Liver (tissue), 9 donors: ENCODE measurements around the gene LDLRAD4. TPM values are rescaled to one million over a fixed set of nuclear protein-coding genes. Genes with fewer than 3 reads are reported as not detected.

Experiments used
- DNase-seq: peaks from one replicate; pipeline ENCODE4 v3.0.0-alpha.2; 2017; ENCODE audit warnings: low spot score
- H3K27ac ChIP-seq, 2 donors: one replicate each; pipeline ENCODE4 v1.7.0; 2013; ENCODE audit warnings: inconsistent platforms in 2 of 2, low read length in 2 of 2, control low read depth in 1 of 2, low read depth in 1 of 2, mild to moderate bottlenecking in 1 of 2
- H3K27me3 ChIP-seq, 4 donors: one replicate each; pipeline versions ENCODE4 v1.6.1 to v1.7.0; 2013; ENCODE audit warnings: low read length in 3 of 4, inconsistent platforms in 1 of 4, mild to moderate bottlenecking in 1 of 4, moderate library complexity in 1 of 4; ENCODE audit not compliant: control insufficient read depth in 4 of 4, insufficient read depth in 4 of 4
- H3K36me3 ChIP-seq, 4 donors: one replicate each; pipeline versions ENCODE4 v1.6.1 to v1.7.0; 2013; ENCODE audit warnings: low read length in 3 of 4, mild to moderate bottlenecking in 3 of 4, low read depth in 1 of 4, moderate library complexity in 1 of 4; ENCODE audit not compliant: control insufficient read depth in 4 of 4, insufficient read depth in 3 of 4
- H3K4me1 ChIP-seq, 4 donors: one replicate each; pipeline versions ENCODE4 v1.6.1 to v1.7.0; 2013; ENCODE audit warnings: low read length in 3 of 4, mild to moderate bottlenecking in 3 of 4, moderate library complexity in 1 of 4; ENCODE audit not compliant: control insufficient read depth in 4 of 4, insufficient read depth in 4 of 4
- H3K4me3 ChIP-seq, 3 donors: one replicate each; pipeline versions ENCODE4 v1.6.1 to v1.7.0; 2013; ENCODE audit warnings: low read length in 3 of 3, control low read depth in 1 of 3, low read depth in 1 of 3, mild to moderate bottlenecking in 1 of 3
- H3K9ac ChIP-seq, 2 donors: one replicate each; pipeline ENCODE4 v1.7.0; 2013; ENCODE audit warnings: low read length in 2 of 2, mild to moderate bottlenecking in 2 of 2, moderate library complexity in 2 of 2, control low read depth in 1 of 2, low read depth in 1 of 2
- H3K9me3 ChIP-seq, 4 donors: one replicate each; pipeline versions ENCODE4 v1.6.1 to v1.7.0; 2013; ENCODE audit warnings: low read length in 3 of 4; ENCODE audit not compliant: control insufficient read depth in 4 of 4
- EGR1 ChIP-seq, 2 donors: IDR thresholded peaks; 2 replicates each; pipeline ENCODE4 v1.6.1; 2016 to 2018; ENCODE audit warnings: antibody characterized with exemption in 2 of 2, low read depth in 2 of 2
- FOXA1 ChIP-seq: IDR thresholded peaks from 2 replicates; pipeline ENCODE4 v1.6.1; 2016; ENCODE audit warnings: antibody characterized with exemption
- FOXA2 ChIP-seq: IDR thresholded peaks from 2 replicates; pipeline ENCODE4 v1.6.1; 2016; ENCODE audit warnings: antibody characterized with exemption
- GABPA ChIP-seq, 2 donors: IDR thresholded peaks in 1 of 2; conservative IDR thresholded peaks in 1 of 2; 2 replicates each; pipeline ENCODE4 v1.6.1; 2016; ENCODE audit warnings: antibody characterized with exemption in 2 of 2, mild to moderate bottlenecking in 1 of 2, moderate library complexity in 1 of 2
- HNF4A ChIP-seq, 2 donors: conservative IDR thresholded peaks; 2 replicates each; pipeline ENCODE4 v1.6.1; 2016; ENCODE audit warnings: antibody characterized with exemption in 2 of 2, mild to moderate bottlenecking in 2 of 2
- HNF4G ChIP-seq: IDR thresholded peaks from 2 replicates; pipeline ENCODE4 v1.6.1; 2016; ENCODE audit warnings: antibody characterized with exemption
- JUND ChIP-seq, 2 donors: IDR thresholded peaks; 2 replicates each; pipeline ENCODE4 v1.6.1; 2016; ENCODE audit warnings: antibody characterized with exemption in 2 of 2
- MAX ChIP-seq: IDR thresholded peaks from 2 replicates; pipeline ENCODE4 v1.6.1; 2016; ENCODE audit warnings: antibody characterized with exemption
- NR2F2 ChIP-seq: IDR thresholded peaks from 2 replicates; pipeline ENCODE4 v1.6.1; 2016; ENCODE audit warnings: antibody characterized with exemption
- RAD21 ChIP-seq, 2 donors: IDR thresholded peaks; 2 replicates each; pipeline ENCODE4 v1.6.1; 2016; ENCODE audit warnings: antibody characterized with exemption in 2 of 2, mild to moderate bottlenecking in 2 of 2
- RXRA ChIP-seq, 2 donors: IDR thresholded peaks; 2 replicates each; pipeline ENCODE4 v1.6.1; 2017 to 2018; ENCODE audit warnings: antibody characterized with exemption in 2 of 2, mild to moderate bottlenecking in 1 of 2
- SP1 ChIP-seq: IDR thresholded peaks from 2 replicates; pipeline ENCODE4 v1.6.1; 2018; ENCODE audit warnings: antibody characterized with exemption, mild to moderate bottlenecking
- TAF1 ChIP-seq: conservative IDR thresholded peaks from 2 replicates; pipeline ENCODE4 v1.6.1; 2016; ENCODE audit warnings: antibody characterized with exemption, mild to moderate bottlenecking
- YY1 ChIP-seq: IDR thresholded peaks from 2 replicates; pipeline ENCODE4 v1.6.1; 2016; ENCODE audit warnings: antibody characterized with exemption, mild to moderate bottlenecking
- WGBS: extraction: QIAGEN DNeasy Blood & Tissue Kit; methylation state at CpG from one replicate; pipeline ENCODE4 v1.1.7; 2013; 5-methylcytosine and 5-hydroxymethylcytosine counted together
- polyA plus RNA-seq, 2 donors: library from polyadenylated mRNA; stranded (reverse) in 1 of 2; unstranded in 1 of 2; fragments of 200-250 nt in 1 of 2; fragments of >200 nt in 1 of 2; fragmentation: Nextera tagmentation in 1 of 2; extraction: Ambion mirVana in 1 of 2; gene quantifications; one replicate each; pipeline versions ENCODE4 v1.2.1 to v1.2.3, GENCODE V29; 2013 to 2015
- total RNA-seq, 2 donors: library from RNA; depleted of rRNA; stranded (reverse); fragments of >200 nt; gene quantifications; one replicate each; pipeline ENCODE4 v1.2.3, GENCODE V29; 2014
- TF ChIP-seq, protein P1 (sequence below): fragments of 150-350 bp; IDR thresholded peaks from 2 replicates; pipeline ENCODE4 v1.5.1; 2017; ENCODE audit warnings: improper control_type of control experiment, low read depth, low read length; ENCODE audit not compliant: missing input control
- TF ChIP-seq, protein P2 (sequence below): IDR thresholded peaks from 2 replicates; pipeline ENCODE4 v1.6.1; 2016; ENCODE audit warnings: antibody characterized with exemption
- TF ChIP-seq, protein P3 (sequence below): IDR thresholded peaks from 2 replicates; pipeline ENCODE4 v1.6.1; 2016; ENCODE audit warnings: antibody characterized with exemption
- TF ChIP-seq, protein P4 (sequence below): IDR thresholded peaks from 2 replicates; pipeline ENCODE4 v1.6.1; 2016; ENCODE audit warnings: antibody characterized with exemption, mild to moderate bottlenecking
- donor health status: healthy.
- donor health status: healthy.
- donor health status: healthy.
- donor health status: healthy.
- donor health status: healthy.

The LDLRAD4 gene
- total and polyA plus RNA-seq, 4 donors, result 4.8 to 41.7 (median 12.7) TPM

GRCh38 chr18:13574355-13574754, 355.8 kb downstream of the LDLRAD4 start:
- Histone ChIP-seq H3K4me1 (no peaks in the 10 kb centered on the region), H3K27ac (no peak overlapping the region), H3K9ac (no peak overlapping the region), H3K4me3 (no peak overlapping the region), H3K9me3 (no peaks in the 10 kb centered on the region), H3K27me3 (no peaks in the 10 kb centered on the region), H3K36me3 (no peaks in the 10 kb centered on the region)
- 97% methylated on average over 10 of the region's 10 CpGs for WGBS
- DNase-seq, result no peak
- TF ChIP-seq FOXA1, result no peak
- TF ChIP-seq, protein P1, sequence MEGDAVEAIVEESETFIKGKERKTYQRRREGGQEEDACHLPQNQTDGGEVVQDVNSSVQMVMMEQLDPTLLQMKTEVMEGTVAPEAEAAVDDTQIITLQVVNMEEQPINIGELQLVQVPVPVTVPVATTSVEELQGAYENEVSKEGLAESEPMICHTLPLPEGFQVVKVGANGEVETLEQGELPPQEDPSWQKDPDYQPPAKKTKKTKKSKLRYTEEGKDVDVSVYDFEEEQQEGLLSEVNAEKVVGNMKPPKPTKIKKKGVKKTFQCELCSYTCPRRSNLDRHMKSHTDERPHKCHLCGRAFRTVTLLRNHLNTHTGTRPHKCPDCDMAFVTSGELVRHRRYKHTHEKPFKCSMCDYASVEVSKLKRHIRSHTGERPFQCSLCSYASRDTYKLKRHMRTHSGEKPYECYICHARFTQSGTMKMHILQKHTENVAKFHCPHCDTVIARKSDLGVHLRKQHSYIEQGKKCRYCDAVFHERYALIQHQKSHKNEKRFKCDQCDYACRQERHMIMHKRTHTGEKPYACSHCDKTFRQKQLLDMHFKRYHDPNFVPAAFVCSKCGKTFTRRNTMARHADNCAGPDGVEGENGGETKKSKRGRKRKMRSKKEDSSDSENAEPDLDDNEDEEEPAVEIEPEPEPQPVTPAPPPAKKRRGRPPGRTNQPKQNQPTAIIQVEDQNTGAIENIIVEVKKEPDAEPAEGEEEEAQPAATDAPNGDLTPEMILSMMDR, result no peak
- no peak for TF ChIP-seq NR2F2
- TF ChIP-seq JUND (IDR thresholded peaks at IDR 0.05), result no peak
- no peak for TF ChIP-seq YY1
- TF ChIP-seq MAX, result no peak
- TF ChIP-seq, protein P2, sequence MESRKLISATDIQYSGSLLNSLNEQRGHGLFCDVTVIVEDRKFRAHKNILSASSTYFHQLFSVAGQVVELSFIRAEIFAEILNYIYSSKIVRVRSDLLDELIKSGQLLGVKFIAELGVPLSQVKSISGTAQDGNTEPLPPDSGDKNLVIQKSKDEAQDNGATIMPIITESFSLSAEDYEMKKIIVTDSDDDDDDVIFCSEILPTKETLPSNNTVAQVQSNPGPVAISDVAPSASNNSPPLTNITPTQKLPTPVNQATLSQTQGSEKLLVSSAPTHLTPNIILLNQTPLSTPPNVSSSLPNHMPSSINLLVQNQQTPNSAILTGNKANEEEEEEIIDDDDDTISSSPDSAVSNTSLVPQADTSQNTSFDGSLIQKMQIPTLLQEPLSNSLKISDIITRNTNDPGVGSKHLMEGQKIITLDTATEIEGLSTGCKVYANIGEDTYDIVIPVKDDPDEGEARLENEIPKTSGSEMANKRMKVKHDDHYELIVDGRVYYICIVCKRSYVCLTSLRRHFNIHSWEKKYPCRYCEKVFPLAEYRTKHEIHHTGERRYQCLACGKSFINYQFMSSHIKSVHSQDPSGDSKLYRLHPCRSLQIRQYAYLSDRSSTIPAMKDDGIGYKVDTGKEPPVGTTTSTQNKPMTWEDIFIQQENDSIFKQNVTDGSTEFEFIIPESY, result no peak
- no peak for TF ChIP-seq SP1
- no peak for TF ChIP-seq GABPA (IDR thresholded peaks at IDR 0.05 in 1 of 2, conservative IDR thresholded peaks at IDR 0.05 in 1 of 2)
- TF ChIP-seq, protein P3, sequence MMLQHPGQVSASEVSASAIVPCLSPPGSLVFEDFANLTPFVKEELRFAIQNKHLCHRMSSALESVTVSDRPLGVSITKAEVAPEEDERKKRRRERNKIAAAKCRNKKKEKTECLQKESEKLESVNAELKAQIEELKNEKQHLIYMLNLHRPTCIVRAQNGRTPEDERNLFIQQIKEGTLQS, result no peak
- no peak for TF ChIP-seq RAD21 (IDR thresholded peaks at IDR 0.05)
- no peak for TF ChIP-seq RXRA (IDR thresholded peaks at IDR 0.05)
- TF ChIP-seq HNF4G, result no peak
- TF ChIP-seq, protein P4, sequence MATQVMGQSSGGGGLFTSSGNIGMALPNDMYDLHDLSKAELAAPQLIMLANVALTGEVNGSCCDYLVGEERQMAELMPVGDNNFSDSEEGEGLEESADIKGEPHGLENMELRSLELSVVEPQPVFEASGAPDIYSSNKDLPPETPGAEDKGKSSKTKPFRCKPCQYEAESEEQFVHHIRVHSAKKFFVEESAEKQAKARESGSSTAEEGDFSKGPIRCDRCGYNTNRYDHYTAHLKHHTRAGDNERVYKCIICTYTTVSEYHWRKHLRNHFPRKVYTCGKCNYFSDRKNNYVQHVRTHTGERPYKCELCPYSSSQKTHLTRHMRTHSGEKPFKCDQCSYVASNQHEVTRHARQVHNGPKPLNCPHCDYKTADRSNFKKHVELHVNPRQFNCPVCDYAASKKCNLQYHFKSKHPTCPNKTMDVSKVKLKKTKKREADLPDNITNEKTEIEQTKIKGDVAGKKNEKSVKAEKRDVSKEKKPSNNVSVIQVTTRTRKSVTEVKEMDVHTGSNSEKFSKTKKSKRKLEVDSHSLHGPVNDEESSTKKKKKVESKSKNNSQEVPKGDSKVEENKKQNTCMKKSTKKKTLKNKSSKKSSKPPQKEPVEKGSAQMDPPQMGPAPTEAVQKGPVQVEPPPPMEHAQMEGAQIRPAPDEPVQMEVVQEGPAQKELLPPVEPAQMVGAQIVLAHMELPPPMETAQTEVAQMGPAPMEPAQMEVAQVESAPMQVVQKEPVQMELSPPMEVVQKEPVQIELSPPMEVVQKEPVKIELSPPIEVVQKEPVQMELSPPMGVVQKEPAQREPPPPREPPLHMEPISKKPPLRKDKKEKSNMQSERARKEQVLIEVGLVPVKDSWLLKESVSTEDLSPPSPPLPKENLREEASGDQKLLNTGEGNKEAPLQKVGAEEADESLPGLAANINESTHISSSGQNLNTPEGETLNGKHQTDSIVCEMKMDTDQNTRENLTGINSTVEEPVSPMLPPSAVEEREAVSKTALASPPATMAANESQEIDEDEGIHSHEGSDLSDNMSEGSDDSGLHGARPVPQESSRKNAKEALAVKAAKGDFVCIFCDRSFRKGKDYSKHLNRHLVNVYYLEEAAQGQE, result no peak
- TF ChIP-seq HNF4A (conservative IDR thresholded peaks at IDR 0.05), result no peak
- TF ChIP-seq FOXA2, result no peak
- TF ChIP-seq EGR1 (IDR thresholded peaks at IDR 0.05; ENCODE audit: low read depth in 2 of 2), result no peak
- TF ChIP-seq TAF1, result no peak
